CD1c-positive myeloid dendritic cell (primary cell): ENCODE data around the gene DEFB119.
"Not testable (repeated sequence)": the region's sequence is repeated elsewhere in the genome, so short reads cannot be mapped to it uniquely, and the experiment has no call there.

Experiments used
- DNase-seq: peaks from one replicate; pipeline ENCODE4 v3.0.0-alpha.2; 2016; ENCODE audit errors: extremely low spot score

DEFB119 gene, protein sequence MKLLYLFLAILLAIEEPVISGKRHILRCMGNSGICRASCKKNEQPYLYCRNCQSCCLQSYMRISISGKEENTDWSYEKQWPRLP

DNA sequence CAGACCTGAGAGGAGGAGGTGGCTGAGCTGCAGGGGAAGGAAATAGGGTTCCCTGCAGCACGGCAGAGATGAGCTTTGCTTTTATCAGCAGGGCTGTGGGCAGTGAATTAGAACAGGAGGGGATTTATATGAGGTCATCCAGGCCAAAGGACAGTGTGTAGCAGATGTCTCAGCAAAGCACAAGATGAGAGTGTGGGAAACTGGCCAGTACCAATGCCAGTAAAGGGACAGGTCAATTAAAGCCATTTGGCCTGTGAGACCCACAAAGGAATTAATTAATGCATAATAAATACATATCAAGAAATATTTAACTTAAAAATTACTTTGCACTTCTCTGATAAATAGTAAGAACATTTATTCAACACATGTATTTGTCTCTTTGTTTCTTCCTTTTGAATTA, at the start of gene DEFB119:
TSS of gene DEFB119 (minus strand) at position 101 of the 400 bp plus-strand sequence. CDS start 107 bp downstream, outside the sequence.
- no peak for DNase-seq

DNA sequence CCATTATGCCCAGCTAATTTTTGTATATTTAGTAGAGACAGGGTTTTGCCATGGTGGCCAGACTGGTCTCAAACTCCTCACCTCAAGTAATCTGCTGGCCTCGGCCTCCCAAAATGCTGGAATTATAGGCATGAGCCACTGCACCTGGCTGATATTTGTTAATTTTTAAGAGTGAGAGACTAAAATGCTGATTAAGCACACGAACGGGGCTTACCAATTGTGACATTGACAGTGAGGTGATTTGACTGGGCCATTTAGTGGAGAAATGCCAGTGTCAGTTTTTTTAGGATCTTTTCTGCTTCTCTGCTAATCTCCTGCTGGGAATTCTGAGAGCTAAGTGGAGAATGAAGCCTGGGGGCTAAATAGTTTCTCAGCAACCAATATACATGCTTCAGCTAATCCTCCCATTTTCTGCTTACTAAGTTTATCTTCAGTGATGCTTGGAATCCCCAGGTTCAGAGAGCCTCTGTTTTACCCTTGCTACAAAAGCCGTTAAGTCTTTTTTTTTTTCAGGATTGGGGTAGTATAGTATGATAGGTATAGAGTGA, 40.3 kb upstream of the DEFB119 start:
- no peak for DNase-seq

DNA sequence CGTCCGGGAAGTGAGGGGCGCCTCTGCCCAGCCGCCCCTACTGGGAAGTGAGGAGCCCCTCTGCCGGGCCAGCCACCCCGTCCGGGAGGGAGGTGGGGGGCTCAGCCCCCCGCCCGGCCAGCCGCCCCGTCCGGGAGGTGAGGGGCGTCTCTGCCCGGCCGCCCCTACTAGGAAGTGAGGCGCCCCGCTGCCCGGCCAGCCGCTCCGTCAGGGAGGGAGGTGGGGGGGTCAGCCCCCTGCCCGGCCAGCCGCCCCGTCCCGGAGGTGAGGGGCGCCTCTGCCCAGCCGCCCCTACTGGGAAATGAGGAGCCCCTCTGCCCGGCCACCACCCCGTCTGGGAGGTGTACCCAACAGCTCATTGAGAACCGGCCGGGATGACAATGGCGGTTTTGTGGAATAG, 37.2 kb upstream of the DEFB119 start:
- DNase-seq, result not testable (repeated sequence)

DNA sequence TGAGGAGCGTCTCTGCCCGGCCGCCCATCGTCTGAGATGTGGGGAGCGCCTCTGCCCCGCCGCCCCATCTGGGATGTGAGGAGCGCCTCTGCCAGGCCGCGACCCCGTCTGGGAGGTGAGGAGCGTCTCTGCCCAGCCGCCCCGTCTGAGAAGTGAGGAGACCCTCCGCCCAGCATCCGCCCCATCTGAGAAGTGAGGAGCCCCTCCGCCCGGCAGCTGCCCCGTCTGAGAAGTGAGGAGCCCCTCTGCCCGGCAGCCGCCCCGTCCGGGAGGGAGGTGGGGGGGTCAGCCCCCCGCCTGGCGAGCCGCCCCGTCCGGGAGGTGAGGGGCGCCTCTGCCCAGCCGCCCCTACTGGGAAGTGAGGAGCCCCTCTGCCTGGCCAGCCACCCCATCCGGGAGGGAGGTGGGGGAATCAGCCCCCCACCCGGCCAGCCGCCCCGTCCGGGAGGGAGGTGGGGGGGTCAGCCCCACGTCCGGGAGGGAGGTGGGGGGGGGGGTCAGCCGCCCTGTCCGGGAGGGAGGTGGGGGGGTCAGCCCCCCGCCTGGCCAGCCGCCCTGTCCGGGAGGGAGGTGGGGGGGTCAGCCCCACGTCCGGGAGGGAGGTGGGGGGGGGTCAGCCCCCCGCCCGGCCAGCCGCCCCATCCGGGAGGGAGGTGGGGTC, 36.6 kb upstream of the DEFB119 start:
- not testable (repeated sequence) for DNase-seq

DNA sequence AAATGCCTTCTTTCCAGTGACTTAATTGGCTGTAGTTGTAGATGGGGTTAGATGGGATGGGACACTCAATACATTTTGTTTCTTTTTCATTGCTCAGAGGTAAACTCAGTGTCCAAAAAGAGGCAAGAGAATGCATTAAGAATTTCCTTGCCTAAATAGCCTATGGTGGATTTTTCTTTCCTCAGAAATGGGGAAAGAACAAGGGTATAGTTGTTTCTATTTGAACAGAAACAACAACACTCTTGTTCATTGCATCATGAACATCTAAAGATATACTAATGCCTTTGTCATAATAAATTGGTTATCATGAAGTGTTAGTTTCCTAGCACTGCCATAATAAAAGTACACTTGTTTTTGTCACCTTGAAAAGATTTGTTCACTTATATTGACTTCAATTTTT, 35.4 kb upstream of the DEFB119 start:
- no peak for DNase-seq

DNA sequence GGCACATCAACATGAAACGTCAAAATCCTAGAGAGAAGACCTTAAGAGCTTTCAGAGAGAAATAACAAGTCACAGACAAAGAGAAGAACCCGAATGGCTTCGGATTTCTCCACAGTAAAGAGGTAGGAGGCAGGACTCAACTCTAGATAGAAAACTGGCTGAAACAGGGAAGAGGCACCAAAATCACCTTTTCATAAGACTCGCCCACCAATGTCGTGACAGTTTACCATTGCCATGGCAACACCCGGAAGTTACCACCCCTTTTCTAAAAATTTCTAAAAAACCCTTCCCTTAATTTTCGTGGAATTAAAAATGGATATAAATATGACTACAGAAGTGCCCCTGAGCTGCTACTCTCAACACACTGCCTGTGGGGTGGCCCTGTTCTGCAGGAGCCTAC, 27.9 kb upstream of the DEFB119 start:
- no peak for DNase-seq

DNA sequence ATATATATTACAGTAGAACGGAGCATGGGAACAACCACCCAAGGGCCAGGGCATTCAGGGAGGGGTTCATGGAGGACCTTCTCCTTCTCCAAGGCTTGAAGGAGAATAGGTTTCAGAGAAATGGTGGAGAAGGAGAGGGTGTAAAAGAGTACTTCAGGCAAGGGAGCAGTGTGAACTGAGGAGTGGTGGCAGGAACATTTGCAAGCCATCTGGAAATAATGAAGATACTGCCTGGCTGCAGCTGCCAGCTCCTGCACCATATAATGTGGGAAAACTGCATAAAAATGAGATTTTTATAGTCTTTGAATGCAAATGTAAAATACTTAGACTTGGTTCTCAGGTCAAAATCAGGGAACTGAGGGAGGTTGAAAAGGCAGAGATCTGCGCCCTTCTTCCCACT, 25.3 kb upstream of the DEFB119 start:
- no peak for DNase-seq

DNA sequence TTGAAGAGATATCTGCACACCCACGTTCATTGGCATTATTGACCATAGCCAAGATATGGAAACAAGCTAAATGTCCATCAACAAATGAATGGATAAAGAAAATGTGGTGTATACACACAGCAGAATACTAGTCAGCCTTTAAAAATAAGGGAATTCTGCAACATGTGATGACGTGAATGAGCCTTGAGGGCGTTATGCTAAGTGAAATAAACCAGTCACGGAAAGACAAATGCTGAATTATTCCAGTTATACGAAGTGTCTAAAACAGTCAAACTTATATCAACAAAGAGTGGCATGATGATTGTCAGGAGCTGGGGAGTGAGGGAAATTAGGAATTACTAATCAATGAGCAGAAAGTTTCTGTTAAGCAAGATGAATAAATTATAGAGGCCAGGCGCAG, 24.0 kb upstream of the DEFB119 start:
- DNase-seq, result no peak

DNA sequence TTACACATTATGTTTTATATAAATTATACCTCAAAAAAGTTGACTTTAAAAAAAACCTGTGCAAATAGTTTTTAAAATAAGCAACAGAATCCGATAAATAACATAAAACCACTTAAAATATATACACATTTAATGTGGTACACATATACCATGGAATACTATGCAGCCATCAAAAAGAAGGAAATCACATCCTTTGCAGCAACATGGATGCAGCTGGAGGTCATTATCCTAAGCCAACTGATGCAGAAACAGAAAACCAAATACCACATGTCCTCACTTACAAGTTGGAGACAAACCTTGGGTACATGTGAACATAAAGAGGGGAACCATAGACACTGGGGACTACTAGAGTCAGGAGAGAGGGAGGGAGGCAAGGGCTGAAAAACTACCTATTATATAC, 19.6 kb upstream of the DEFB119 start:
- no peak for DNase-seq

DNA sequence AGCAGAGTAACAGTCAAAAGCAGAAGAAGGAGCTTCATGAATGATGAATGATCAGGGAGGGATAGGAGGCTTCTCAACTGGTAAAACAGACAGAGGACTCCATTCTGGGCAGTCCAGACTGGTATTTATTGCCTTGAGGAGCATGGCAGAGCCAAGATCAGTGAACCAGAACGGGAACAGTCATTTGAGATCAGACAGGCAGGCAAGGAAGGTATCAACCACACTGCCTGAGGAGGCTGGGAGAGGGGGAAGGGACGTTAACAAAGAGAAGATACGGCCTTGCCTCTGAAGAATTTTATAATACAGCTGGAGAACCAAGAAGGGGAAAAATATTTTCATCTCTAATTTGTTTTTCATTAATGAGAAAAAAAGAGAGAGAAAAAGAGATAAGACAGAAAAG, 15.7 kb upstream of the DEFB119 start, which contains the start of gene DEFB121:
TSS of gene DEFB121 (minus strand) at position 101 of the 400 bp plus-strand sequence. CDS start at position 38, 63 bp downstream.
- DNase-seq, result no peak

DNA sequence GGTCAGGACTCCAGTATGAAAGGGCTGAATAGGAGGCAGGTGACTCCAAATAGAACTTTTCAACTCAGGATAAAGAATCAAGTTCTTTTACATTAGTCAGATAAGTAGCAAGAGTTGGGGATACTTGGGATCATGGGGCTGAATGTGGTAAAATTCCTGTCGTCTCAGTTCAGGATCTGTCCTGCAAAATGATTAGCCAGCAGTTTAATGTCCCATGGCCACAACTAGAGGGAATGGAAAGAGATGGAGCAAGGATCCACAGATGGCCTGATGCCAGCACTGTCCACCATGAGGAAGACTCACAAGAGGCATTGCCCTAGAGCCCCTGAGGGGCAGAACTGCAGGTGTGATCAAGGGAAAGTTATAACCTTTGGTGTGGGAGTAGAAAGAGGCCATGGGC, 13.5 kb upstream of the DEFB119 start:
- no peak for DNase-seq

DNA sequence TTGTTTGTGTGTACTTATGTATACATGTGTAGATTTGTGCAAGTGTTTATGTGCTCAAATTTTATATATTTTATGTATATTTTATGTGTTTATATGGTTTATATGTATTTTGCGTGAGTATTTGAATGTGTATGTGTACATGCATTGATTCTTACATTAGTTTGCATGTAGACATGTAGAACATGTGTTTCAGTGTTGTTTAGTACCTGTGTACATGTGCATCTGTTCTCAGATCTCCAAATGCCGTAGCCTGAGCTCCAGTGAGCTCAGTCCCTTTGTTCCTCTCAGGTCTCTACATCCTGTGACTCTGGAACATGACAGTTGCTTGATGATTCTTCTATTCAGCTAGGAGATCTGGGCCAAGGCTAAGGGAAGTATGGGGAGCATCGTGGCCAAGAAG, 4.5 kb upstream of the DEFB119 start:
- no peak for DNase-seq

DNA sequence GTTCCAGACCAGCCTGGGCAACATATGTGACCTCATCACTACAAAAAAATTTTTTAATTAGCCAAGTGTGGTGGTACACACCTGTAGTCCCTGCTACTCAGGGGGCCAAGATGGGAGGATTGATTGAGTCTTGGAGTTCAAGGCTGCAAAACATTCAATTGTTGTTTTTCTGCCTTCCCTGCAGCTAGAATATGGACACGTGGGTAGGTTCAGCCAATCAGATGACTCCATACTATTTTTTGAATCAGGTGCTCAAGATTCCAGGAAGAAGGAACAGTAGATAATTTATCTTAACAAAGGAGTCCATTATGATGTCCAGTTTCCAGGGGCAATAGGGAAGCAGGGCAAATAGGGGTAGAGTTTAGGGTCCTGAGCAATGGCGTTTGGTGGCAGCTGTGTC, 2.4 kb upstream of the DEFB119 start:
- no peak for DNase-seq

DNA sequence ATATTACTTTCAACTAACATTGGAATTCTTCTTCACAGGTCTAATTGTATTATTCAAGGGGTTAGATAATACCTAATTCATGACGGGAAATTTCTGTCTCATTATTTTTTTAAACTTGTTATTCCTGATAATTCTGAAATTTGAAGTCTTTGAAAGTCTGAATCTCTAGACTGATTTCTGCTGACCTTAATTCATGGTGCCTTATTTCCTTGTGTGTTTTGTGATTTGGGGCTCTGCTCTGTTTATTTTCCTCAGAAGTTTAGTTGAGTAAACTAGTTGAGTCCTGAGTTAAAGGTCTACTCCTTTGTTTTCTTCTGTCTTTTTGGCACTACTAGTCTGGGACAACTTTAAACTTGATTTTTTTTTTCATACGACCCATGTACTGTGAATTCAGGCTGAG, 16.0 kb downstream of the DEFB119 start:
- no peak for DNase-seq

DNA sequence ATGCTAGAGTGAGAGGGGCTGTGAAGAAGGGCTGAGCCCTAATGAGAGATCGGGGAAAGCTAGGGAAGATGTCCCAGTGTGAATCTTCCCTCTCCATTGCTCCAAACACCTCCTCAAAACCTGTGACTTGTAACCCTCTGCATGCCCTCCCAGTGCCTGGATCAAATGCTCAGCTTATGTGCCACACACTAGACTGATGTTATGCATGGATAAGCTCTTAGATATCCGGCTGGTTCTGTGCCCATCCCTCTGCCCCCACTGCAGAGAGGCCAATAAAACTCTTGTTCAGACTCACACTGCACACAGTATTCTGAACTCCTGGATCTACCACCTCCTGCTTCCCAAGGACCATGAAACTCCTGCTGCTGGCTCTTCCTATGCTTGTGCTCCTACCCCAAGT, 22.1 kb downstream of the DEFB119 start, which contains the start of gene DEFB118:
TSS of gene DEFB118 (plus strand) at position 301 of the 400 bp plus-strand sequence. CDS start at position 351, 50 bp downstream.
- DNase-seq, result no peak

DNA sequence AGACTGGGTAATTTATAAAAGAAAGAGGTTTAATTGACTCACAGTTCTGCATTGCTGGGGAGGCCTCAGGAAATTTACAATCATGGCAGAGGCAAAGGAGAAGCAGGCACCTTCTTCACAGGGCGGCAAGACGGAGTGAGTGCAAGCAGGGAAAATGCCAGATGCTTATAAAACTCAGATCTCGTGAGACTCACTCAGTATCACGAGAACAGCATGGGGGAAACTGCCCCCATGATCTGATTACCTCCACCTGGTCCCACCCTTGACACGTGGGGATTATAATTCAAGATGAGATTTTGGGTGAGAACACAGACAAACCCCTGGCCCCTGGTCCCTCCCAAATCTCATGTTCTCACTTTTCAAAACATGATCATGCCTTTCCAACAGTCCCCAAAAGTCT, 26.1 kb downstream of the DEFB119 start:
- DNase-seq, result not testable (repeated sequence)

DNA sequence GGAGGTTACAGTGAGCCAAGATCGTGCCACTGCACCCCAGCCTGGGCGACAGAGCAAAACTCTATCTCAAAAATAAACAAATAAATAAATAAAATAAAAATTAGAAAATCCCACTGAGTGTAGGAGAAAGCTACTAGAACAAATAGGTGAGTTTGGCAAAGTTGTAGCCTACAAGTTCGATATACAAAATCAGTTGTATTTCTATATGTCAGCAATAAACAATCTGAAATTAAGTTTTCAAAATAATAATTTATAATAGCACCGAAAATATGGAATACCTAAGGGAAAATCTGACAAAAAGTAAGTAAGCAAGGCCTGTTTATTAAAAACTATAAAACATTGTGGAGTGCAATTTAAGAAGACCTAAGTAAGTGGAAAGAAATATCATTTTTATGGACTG, 27.1 kb downstream of the DEFB119 start:
- DNase-seq, result no peak

DNA sequence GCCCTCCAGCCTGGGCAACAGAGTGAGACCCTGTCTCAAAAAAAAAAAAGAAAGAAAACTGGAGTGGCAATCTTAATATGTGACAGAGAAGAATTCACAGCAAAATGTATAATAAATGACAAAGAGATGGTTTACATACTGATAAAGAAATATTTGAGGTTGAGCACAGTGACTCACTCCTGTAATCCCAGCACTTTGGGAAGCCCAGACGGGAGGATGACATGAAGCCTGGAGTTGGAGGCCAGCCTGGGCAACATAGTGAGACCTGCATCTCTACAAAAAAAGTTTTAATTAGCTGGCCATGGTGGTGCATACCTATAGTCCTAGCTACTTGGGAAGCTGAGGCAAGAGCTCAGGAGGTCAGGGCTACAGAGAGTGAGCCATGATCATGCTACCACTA, 34.4 kb downstream of the DEFB119 start:
- DNase-seq, result no peak

DNA sequence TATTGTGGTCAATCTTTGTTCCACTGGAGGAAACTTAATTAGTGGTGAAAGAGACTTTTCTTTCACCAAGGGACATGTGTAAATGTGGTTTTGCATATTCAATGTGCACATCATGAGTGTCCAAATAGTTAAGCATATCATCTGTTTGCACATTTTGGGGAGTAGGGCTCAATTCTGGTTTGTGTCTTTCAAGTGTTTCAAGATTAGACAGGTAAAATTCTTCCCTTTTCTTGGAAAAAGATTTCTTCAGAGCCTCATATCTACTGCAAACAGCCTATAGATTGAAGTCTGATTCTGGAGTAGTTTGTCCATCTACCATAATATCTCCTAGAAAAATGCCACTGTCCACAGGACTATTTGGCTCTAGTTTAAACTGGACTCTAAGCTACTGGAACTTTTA, 48.9 kb downstream of the DEFB119 start:
- DNase-seq, result no peak

DNA sequence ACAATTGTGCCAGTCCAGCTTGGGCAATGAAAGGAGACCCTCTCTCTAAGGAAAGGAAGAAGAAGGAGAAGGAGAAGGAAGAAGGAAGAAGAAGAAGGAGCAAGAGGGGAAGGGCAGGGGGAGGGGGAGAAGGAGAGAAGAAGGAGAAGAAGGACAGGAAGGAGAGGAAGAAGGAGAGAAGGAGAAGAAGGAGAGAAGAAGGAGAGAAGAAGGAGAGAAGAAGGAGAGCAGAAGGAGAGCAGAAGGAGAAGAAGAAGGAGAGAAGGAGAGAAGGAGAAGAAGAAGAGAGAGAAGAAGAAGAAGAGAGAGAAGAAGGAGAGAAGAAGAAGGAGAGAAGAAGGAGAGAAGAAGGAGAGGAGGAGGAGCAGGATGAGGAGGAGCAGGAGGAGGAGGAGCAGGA, 59.5 kb downstream of the DEFB119 start:
- DNase-seq, result no peak
